K562 (cell line): ENCODE results near the gene AMFR. TPM values are rescaled to one million over a fixed set of nuclear protein-coding genes. Genes with fewer than 3 reads are reported as not detected.

ENCODE experiments used
- CHAMP1 ChIP-seq: fragments of 450-650 bp; IDR thresholded peaks from 2 replicates; pipeline ENCODE4 v1.6.1; 2016; ENCODE audit warnings: mild to moderate bottlenecking
- CTBP1 ChIP-seq: fragments of 450-650 bp; IDR thresholded peaks from 2 replicates; pipeline ENCODE4 v1.6.1; 2016; ENCODE audit warnings: borderline replicate concordance
- CXXC5 ChIP-seq: fragments of 250-450 bp; sonication (Bioruptor Pico); IDR thresholded peaks from 2 replicates; pipeline ENCODE4 v1.8.0; 2022; ENCODE audit warnings: inconsistent platforms, mild to moderate bottlenecking, moderate library complexity
- DEAF1 ChIP-seq: fragments of 450-650 bp; formaldehyde crosslinking; IDR thresholded peaks from 2 replicates; pipeline ENCODE4 v1.4.0; 2020; ENCODE audit warnings: mild to moderate bottlenecking, moderate library complexity
- DPF2 ChIP-seq: fragments of 450-650 bp; IDR thresholded peaks from 2 replicates; pipeline ENCODE4 v1.6.1; 2016
- FOXA1 ChIP-seq: fragments of 450-650 bp; IDR thresholded peaks from 2 replicates; pipeline ENCODE4 v1.6.1; 2016; ENCODE audit warnings: mild to moderate bottlenecking, borderline replicate concordance
- KLF6 ChIP-seq: fragments of 250-450 bp; sonication (Bioruptor Pico); IDR thresholded peaks from 2 replicates; pipeline ENCODE4 v1.4.0; 2020; ENCODE audit warnings: mild to moderate bottlenecking, moderate library complexity, borderline replicate concordance
- NEUROD1 ChIP-seq: fragments of 150-350 bp; IDR thresholded peaks from 2 replicates; pipeline ENCODE4 v1.6.1; 2014; ENCODE audit warnings: borderline replicate concordance, low read length, low read depth; ENCODE audit not compliant: partially characterized antibody
- NR4A1 ChIP-seq, 2 experiments: fragments of 250-450 bp in 1 of 2; fragments of 450-650 bp in 1 of 2; sonication (Bioruptor Pico) in 1 of 2; IDR thresholded peaks; 2 replicates each; pipeline versions ENCODE4 v1.4.0 to v1.6.1; 2016 to 2020; ENCODE audit warnings: mild to moderate bottlenecking in 2 of 2, missing compliant biosample characterization in 1 of 2, missing genetic modification characterization in 1 of 2, moderate library complexity in 1 of 2
- RB1 ChIP-seq: fragments of 450-650 bp; IDR thresholded peaks from 2 replicates; pipeline ENCODE4 v1.6.1; 2017; ENCODE audit warnings: low read depth, mild to moderate bottlenecking
- RCOR1 ChIP-seq, 2 experiments: IDR thresholded peaks; 2 replicates each; pipeline ENCODE4 v1.6.1; 2012; ENCODE audit warnings: low read depth in 2 of 2, low read length in 2 of 2, borderline replicate concordance in 1 of 2, improper control_type of control experiment in 1 of 2
- RFX1 ChIP-seq: fragments of 450-650 bp; IDR thresholded peaks from 2 replicates; pipeline ENCODE4 v1.6.1; 2016; ENCODE audit warnings: mild to moderate bottlenecking, moderate library complexity
- SMC3 ChIP-seq: conservative IDR thresholded peaks from 2 replicates; pipeline ENCODE4 v1.6.1; 2011; ENCODE audit warnings: low read depth, low read length, improper control_type of control experiment; ENCODE audit not compliant: insufficient read depth
- SNIP1 ChIP-seq: fragments of 450-650 bp; IDR thresholded peaks from 2 replicates; pipeline ENCODE4 v1.7.1; 2017; ENCODE audit warnings: low read depth, mild to moderate bottlenecking
- ZBTB17 ChIP-seq: fragments of 450-650 bp; formaldehyde crosslinking; IDR thresholded peaks from 2 replicates; pipeline ENCODE4 v1.4.0; 2020; ENCODE audit warnings: mild to moderate bottlenecking
- ZFP30 ChIP-seq: fragments of 250-450 bp; sonication (Bioruptor Pico); IDR thresholded peaks from 2 replicates; pipeline ENCODE4 v1.8.0; 2022; ENCODE audit warnings: moderate library complexity, mild to moderate bottlenecking, inconsistent platforms, borderline replicate concordance
- ZNF253 ChIP-seq: fragments of 250-450 bp; sonication (Bioruptor Pico); conservative IDR thresholded peaks from 2 replicates; pipeline ENCODE4 v1.6.1; 2021; ENCODE audit warnings: mild to moderate bottlenecking
- polyA plus RNA-seq, 8 experiments: library from polyadenylated mRNA; depleted of rRNA in 4 of 8; stranded (reverse) in 5 of 8; unstranded in 3 of 8; fragments of >200 nt; fragmentation: Nextera tagmentation in 2 of 8; fragmentation: Illumina TruSeq in 1 of 8; extraction: Ambion mirVana in 2 of 8; extraction: Trizol in 1 of 8; gene quantifications; 2 replicates each; pipeline versions ENCODE4 v1.2.1 to v1.2.3, GENCODE V29; 2011 to 2014; ENCODE audit warnings: inconsistent platforms in 1 of 8, missing spikeins in 1 of 8
- total RNA-seq, 7 experiments: library from RNA; depleted of rRNA in 6 of 7; stranded (reverse); fragments of >200 nt in 6 of 7; fragmentation: Illumina TruSeq in 2 of 7; extraction: Trizol in 2 of 7; gene quantifications; 2 replicates each; pipeline versions ENCODE4 v1.2.1 to v1.2.3, GENCODE V29; 2011 to 2021; ENCODE audit warnings: low replicate concordance in 1 of 7
- TF ChIP-seq, protein P1 (sequence below): fragments of 250-450 bp; sonication (Bioruptor Pico); IDR thresholded peaks from 2 replicates; pipeline ENCODE4 v1.5.0; 2020; ENCODE audit warnings: mild to moderate bottlenecking

AMFR gene
- total and polyA plus RNA-seq, 9 of the 15 experiments (the other 6 are each of a cell fraction or from before 2014, with no cell fraction given) = 15.6 to 113 (median 58.4) TPM

GRCh38 chr16:56317998-56318826 lies 107.1 kb downstream of the AMFR start (continued):
- 0 out of 2 replicates have a peak, but pooled peaks have one; percentile 27 for TF ChIP-seq CXXC5 (CRISPR knock-in tag)
- peak; percentile 99 for TF ChIP-seq SMC3
- peak; percentile 36; the same call in 1 of the 2 replicates for TF ChIP-seq CTBP1
- TF ChIP-seq KLF6 (CRISPR knock-in tag) = no peak
- no peak for TF ChIP-seq ZFP30
- TF ChIP-seq ZNF253 (CRISPR knock-in tag) = no peak
- TF ChIP-seq NR4A1 (CRISPR knock-in tag; IDR thresholded peaks at IDR 0.05) = no peak
- no peak for TF ChIP-seq NR4A1 (tag; IDR thresholded peaks at IDR 0.05)
- peak in 1 of 2 experiments; percentile 52; a peak in 1 of 4 replicates for TF ChIP-seq RCOR1 (IDR thresholded peaks at IDR 0.05; ENCODE audit: borderline replicate concordance in 1 of 2, low read depth in 2 of 2, low read length in 2 of 2)
- peak; percentile 96 for TF ChIP-seq DEAF1 (CRISPR knock-in tag)
- TF ChIP-seq, protein P1, sequence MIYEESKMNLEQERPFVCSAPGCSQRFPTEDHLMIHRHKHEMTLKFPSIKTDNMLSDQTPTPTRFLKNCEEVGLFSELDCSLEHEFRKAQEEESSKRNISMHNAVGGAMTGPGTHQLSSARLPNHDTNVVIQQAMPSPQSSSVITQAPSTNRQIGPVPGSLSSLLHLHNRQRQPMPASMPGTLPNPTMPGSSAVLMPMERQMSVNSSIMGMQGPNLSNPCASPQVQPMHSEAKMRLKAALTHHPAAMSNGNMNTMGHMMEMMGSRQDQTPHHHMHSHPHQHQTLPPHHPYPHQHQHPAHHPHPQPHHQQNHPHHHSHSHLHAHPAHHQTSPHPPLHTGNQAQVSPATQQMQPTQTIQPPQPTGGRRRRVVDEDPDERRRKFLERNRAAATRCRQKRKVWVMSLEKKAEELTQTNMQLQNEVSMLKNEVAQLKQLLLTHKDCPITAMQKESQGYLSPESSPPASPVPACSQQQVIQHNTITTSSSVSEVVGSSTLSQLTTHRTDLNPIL (CRISPR knock-in tag) = no peak
- TF ChIP-seq FOXA1 = no peak
- no peak for TF ChIP-seq DPF2
- peak; percentile 83 for TF ChIP-seq RB1
- TF ChIP-seq ZBTB17 = peak; percentile 35; the same call in 1 of the 2 replicates
- TF ChIP-seq CHAMP1 = no peak
- TF ChIP-seq NEUROD1 = no peak
- no peak for TF ChIP-seq RFX1
- no peak for TF ChIP-seq SNIP1
